CD4-positive, alpha-beta T cell treated with Interleukin-15 for 4 hours (primary cell): Measurements from ENCODE around the gene SPATA7.

Experiments
- DNase-seq: peaks from one replicate; pipeline ENCODE4 v3.0.0-alpha.2; 2020; ENCODE audit warnings: low spot score

SPATA7 gene

DNA sequence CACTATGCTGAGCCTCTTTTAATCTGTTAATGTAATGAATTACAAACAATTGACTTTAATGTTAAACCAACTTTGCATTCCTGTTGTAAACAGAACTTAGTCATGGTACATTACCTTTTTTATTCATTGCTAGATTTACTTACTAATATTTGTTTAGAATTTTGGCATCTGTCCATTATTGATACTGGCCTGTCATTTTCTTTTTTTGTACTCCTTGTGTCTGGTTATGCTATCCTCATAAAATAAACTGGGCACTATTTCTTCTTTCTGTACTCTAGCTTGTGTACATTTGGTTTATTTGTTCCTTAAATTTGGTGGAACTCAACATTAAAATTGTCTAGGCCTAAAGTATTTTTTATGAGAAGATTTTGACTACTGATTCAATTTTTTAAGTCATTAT lies 32.1 kb downstream of the SPATA7 start:
- no peak for DNase-seq

DNA sequence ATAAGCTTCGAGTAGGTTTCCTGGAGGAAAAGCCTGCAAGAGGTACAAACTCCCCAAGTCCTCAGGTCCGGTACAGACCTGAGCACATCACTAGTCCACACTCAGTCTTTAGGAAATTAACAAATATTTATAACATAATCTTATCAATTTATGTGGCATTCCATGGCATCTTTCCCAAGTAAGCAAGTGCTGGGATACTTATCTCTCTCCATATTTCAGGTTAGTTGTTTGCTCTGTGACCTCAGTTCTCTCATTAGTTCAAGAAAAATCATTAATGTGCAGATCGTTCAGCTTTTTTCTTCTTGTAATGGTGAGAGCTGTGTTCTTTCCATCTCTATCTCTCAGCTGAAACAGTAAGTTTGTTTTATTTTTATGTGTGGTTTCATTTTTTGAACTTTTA lies 34.7 kb downstream of the SPATA7 start:
- DNase-seq: no peak

DNA sequence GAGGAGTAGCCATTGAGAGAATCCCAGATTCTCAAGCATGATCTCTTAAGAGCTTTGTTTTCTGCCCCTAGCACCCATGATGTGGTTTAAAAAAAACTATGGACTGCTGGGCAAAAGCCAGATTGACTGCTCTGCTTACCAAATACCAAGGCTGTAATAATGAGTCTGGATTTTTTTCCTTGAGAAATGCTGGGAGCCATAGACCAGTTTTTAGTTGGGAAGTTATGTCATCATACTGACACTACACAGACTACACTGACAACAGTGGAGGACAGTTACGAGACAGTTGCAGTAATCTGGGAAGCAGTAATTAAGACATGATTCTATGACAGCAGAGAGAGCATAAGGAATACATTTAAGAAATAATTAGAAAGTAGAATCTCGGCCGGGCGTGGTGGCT lies 35.8 kb downstream of the SPATA7 start:
- no peak for DNase-seq

DNA sequence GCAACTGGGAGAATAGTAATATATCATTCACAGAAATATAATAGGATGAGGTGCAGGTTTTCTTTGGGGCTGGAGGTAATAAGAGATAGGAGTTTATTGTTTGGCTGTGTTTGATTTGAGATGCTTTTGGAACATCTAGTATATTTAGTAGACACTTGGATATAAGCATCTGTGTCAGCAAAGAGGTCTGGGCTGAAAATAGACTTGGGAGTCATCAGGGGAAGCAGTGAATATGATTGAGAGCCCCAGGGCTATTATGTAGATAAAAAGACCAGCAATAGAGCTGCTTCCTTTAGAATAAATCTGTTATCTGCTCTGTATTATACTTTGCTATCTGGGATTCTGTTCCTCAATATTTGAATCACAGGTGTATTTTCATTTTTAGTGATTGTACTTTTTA lies 36.6 kb downstream of the SPATA7 start:
- DNase-seq: no peak

DNA sequence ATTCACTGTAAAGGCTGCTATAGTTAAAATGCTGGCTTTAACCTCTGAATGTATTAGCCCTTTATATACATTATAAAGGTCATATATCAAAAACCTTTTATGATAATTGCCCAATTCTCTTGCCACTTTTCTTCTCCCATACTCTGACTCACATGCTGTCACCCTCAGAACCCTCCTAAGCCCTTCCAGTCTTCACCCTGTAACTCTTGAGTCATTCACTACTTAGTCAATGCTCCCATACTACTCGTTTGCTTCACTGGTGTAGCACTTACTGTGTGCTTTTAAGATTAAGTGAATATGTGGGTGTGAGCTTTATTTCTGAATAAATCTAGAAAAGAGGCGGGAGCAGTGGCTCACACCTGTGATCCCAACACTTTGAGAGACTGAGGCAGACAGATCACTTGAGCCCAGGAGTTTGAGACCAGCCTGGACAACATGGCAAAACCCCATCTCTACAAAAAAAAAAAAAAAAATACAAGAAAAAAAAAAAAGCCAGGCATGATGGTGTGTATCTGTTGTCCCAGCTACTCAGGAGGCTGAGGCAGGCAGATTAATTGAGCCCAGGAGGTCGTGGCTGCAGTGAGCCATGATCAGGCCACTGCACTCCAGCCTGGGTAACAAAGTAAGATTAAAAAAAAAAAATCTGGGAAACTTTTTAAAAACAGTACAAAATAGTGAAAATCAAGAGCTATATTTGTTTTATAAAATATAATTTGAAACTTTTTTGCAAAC lies 37.6 kb downstream of the SPATA7 start:
- DNase-seq: no peak

DNA sequence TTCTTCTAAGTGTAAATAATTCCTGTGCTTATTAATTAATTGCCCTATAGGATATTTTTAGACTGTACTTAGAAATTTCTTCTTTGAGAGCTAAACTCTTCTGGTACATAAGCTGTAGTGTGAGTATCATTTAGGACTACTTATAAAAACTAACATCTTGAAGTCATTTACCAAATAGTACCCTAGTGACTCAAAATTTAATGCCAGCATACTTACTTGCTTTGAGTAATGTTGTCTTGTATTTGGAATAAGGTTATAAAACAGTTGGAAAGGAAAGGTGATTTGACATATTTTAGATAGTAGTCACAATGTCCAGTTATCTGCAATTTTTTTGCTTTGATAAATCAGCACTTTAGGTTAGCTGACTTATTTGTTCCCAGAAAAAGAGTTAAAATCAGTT lies 39.1 kb downstream of the SPATA7 start:
- no peak for DNase-seq

DNA sequence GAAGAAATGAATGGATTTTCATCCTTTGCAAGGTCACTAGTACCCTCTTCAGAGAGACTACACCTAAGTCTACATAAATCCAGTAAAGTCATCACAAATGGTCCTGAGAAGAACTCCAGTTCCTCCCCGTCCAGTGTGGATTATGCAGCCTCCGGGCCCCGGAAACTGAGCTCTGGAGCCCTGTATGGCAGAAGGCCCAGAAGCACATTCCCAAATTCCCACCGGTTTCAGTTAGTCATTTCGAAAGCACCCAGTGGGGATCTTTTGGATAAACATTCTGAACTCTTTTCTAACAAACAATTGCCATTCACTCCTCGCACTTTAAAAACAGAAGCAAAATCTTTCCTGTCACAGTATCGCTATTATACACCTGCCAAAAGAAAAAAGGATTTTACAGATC lies 40.8 kb downstream of the SPATA7 start:
- no peak for DNase-seq

DNA sequence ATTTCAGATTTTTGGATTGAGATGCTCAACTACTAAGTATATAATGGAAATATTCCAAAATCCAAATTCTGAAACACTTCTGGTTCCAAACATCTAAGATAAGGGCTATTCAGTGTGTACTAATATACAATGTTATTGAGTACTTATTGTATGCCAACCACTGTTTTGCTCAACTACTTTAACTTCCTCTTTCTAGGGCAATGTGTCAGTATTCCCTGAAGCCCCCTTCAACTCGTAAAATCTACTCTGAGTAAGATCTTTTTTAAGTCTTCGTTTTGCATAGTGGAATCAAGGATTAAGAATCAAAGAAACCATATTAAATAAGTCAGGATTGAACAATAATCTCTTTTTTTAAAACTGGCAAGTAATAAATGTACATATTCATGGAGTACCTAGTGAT lies 45.5 kb downstream of the SPATA7 start:
- no peak for DNase-seq

DNA sequence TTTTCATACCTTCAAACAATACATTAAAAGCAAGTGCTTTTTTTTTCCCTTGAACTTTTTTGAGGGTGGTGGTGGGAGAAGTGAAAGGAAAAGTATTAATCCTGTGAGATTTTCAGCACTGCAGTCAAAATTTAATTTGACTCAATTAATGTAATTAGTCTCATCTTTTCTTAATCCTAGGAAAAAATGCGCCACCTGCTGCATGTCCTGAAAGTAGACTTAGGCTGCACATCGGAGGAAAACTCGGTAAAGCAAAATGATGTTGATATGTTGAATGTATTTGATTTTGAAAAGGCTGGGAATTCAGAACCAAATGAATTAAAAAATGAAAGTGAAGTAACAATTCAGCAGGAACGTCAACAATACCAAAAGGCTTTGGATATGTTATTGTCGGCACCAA lies 52.2 kb downstream of the SPATA7 start:
- no peak for DNase-seq

DNA sequence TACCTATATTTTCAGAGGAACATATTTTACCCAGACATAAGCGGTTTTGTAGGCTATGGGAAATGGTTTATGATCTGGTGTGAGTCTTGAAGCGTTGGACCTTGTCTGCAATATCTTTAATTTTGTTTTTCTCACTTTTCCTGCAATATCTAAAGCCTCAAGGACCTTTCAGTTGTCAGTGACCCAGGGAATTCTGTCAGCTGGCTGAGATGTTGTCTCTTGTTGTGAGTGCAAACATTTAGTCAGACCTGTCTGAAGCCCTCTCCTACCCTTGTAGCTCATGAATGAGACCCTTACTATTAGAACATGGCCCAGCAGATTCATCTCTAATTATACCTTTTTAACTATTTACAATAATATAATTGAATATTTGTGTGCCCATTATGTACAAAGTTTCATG lies 53.6 kb downstream of the SPATA7 start:
- DNase-seq: no peak

DNA sequence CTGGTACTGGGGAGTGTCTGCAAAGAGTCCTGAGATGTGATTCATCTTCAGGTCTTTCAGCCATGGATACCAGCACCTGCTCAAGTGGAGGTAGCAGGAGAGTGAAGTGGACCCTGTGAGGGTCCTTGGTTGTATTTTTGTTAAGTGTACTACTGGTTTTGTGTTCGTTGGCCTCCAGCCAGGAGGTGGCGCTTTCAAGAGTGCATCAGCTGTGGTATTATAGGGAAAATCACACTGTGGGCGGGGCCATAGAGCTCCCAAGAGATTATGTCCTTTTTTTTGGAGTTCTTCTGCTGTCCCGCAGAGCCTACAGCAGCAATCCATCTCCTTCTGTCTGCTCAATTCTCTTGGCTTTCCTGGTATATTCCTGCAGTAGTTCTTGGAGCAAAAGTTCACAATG lies 66.8 kb downstream of the SPATA7 start:
- no peak for DNase-seq

DNA sequence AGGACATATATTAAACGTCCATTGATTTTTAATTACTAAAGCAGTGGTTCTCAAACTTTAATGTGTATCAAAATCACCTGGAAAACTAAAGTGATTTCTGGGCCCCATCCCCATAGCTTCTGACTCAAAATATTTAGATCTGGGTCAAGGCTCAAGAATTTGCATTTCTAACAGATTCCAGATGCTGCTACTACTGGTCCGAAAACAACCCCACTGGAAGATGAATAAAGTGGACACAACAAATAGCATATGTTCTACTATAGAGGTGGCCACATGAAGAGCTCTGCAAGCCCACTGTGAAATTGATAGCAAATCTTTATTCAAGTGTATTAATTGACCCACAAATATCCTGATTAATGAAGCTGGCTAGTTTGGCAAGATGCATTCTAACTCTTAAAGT lies 69.4 kb downstream of the SPATA7 start:
- DNase-seq: no peak

DNA sequence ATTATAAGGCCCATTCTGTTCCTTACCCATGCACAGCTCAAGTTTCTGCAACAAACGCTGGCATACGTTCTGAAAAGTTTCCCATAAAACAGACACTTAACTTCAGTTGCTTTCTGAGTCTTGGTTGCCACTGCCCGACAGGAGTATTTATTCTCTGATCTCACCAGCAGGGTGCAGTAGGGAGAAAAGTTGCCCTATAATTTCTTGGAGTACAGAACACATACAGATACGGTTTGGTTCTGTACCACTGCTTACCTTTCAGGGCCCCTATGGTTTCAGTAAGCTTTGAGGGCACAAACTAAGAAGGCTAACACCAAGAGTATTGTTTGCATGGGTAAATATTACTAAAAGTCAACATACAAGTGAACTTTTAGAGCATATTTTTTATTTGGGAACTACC lies 77.9 kb downstream of the SPATA7 start:
- no peak for DNase-seq

DNA sequence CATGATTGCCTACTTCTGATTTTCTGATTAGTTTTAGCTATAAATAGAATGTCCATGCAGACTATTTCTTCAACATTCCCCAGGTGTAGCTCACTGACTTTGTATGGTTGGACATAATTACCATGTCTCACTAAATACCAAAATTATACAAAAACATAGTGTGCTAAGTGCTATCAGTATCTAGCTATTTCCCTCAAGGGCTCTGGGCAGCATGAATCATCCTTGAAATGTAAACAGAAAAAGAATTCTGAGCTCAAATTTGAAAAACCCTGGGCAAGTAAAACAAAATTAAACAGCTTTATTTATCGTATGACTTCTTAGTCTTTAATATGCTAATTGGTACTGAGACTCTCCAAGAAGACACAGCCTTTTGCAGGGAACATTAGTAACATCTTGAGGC lies 82.9 kb downstream of the SPATA7 start:
- DNase-seq: no peak

DNA sequence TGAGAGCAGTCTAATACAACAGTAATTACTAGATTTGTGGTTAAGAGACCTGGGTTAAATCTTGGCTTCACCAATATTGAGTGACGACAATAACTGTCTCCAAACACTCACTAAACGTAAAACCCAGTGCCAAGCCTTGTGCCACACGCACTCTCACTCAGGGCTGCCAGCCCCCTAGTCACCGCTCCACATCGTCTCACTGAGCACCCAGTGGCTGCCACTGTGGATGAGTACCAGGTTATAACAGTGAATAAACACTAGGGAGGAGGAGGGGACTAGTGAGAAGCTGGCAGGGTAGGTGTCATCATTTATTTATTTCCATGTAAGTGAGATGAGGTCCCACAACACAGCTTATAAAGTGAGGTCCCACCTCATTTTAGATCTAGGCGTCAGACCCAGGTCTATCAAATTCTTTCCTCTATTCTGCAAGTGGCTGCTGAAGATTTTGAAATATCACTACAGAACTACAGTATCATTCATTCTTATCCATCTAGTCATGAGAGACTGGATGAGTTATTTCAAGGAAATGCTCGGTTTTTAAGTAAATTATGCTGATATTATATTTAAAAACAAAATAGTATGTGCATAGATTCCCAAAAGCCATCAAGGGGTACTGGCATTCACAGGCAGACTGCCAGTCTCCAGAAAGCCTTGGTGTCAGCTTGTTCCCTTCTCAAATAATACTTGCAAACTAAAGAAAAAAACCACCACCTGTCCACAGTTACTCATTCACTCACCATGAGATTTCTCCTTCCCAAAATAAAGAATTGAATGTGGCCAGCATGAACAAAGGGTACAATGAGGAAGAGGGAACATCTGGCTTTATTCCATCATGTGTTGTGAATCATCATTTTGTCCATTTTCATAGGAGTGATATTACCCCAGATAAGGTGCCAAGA lies 85.3 kb downstream of the SPATA7 start:
- no peak for DNase-seq

DNA sequence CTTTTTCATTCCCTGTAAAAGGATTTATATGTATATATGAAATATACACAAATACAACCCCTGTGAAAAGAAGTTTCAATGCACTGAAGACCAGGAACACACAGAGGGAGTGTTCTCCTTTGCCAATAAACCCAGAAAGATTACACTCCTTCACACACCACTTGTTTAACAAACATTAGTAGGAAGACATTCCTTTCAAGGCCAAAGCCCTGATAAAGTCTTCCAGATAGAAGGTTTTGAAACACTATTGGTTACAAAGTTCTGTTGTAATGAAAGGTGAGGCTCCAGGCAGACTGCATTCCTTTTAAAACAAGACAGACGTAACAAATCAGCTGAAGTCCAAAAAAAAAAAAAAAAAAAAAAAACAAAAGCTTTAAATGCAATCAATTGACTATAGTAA lies 88.3 kb downstream of the SPATA7 start:
- DNase-seq: no peak

DNA sequence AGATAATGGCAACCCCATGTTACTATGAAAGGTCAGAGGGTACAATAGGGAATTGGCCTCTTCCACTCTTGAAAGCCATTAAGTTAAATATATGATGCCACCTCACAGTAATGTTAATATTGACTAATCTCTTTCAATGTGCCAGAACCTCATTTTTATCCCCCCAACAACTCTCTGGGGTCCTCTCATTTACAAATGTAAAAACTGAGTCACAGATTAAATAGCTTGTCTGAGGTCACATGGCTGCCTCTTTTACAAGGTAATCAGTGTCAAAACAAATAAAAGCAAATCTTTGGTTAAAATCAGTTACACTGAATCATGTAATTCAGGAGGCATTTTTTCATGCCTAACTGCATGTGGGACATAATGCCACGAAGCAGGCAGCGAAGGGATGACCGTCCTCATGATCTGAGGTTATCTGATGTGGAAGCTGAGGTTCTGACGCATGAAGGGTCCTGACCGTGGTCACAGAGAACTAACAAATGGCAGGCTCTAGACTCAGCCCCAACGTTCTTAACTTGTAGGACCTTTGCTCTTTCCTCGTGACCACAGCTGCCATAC lies 90.8 kb downstream of the SPATA7 start:
- DNase-seq: no peak

DNA sequence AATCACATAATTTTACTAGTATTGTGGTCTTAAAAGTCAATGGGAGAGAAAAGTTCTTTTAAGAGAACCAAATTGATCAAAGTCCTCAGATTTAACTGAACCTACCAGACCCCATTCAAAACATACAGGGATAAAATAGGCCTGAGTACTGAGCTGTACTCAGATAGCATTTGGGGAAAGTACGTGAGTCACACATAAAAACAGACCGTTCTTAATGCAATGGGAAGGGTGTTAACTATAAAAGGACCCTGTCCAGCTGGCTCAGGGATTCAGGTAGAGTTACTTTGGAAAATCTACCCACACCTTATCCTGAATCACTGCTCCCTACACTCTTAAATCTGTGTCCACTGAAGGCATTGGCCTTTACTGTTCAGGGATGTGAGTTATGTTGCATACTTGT lies 91.4 kb downstream of the SPATA7 start:
- no peak for DNase-seq

DNA sequence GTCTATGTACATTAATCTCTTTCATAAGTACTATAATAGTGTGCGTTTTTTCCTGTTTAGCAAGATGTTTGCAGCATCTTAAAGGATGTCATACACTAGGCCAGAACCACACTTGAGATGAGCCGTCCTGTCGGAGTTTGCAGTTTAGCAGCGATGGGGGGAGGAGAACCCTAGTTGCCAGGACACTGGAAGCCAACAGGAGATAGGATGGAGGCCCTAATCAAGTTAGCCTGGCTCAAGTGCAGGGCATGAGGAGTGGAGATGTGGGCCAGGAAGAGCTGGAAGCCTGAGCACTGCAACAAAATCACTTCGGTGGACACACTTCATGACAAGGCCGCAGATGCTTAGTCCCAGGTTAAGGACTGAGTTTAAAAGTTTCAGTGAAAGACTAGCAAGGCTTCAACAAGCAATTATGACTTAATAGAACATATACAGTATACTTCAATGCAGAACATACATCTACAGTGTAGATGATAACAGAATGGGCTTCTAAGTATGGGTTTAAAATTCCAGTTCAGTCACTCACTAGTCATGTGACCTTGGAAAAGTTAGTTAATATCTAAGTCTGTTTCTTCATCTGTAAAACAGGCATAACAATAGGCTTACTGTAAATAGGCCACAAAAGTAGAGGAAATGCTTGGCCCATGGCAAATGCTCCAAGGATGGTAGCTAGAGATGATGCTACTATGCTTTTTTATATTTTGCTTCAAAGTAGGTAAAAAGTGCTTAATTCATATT lies 92.2 kb downstream of the SPATA7 start:
- no peak for DNase-seq

DNA sequence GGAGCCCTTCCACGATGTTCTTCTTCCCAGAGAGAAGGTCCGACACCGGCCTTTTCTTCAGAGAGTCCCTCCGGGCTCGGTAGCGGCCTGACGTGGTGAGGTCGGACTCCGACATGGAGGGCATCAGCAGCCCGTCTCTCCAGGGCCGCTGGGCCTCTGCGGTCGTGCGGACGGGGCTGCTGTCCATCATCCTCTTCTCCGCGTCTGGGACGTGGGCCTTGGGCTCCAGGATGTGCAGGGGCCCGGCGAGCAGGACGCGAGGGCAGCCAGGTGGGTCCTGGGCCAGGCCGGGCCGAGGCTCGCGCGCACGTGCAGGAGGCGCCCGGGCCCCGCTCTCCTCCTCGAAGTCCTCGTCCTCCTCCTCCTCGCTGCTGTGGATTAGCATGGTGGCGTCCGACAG lies 93.5 kb downstream of the SPATA7 start:
- no peak for DNase-seq

DNA sequence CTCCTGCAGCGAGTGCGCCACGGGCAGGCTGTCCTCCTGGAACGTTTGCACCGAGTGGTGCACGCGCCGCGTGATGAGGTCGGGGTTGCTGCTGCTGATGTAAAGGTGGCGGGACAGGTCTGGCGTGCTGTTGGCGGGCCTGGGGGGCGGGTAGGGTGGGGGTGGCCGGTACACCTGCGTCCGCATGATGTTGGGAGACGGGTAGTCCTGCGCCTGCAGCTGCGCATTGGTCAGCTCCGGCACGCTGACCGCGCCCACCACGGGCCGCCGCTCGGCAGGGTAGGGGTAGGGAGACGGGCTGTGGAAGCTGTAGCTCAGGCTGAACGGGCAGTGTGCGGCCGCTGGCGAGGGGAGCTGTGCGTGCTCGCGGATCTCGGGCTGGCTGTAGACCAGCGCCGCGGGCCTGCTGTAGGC lies 94.1 kb downstream of the SPATA7 start:
- no peak for DNase-seq

DNA sequence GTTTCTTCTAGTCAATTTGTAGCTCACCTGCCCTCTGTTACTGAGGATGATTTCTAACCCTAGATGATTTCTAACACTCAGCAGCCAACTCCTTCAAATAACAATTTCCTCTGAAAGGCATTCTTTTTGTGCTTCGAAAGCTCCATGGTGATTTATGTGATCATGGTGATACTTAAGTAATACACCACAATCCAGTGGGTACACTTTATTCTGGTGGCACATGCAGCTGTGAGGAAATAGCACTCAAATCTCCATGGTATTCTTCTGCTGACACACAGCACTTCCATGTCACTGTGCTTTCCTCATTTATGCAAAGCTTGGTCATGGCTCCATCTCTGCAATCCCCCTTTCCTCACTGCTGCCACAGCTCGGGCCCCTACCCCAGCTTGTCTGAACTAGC lies 95.6 kb downstream of the SPATA7 start:
- DNase-seq: no peak

DNA sequence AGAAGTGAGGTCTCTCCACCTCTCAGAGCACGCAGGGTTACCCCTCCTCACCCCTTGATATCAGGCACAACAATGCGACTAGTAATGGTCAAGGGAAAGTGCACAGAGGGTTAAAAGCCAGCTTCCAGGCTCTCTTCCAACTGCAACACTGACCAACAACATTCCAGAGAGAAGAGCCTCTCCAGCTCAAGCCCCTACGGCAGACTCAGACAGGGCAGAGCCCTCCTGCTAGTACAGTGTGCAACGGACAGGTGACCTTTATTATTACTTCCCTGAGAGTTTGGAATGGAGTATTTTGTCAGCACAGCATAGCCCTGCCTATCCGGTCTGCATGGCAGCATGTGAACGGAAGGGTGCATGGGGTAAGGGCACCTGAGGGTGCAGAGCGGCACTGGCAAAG lies 96.3 kb downstream of the SPATA7 start:
- no peak for DNase-seq
